ENCODE data around the gene GABRG3.

Gene GABRG3

DNA sequence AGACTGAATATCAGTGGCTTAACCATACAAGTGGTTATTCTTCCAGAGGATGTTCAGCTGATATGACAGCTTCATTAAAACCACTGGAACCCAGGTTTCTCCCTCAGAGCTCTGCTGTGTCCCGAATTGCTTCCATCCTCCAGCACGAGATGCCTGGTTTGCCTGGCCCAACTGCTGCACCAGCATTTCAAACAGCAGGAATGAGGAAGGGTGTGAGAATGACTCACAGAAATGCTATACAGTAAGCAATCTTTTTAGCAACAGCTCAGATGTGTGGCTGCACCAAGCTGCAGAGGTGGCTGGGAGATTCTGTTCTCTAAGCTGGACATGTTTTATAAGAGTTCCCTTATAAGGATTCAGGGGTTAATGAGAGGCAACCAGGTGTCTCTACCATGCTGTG, 271.0 kb downstream of the GABRG3 start:
- DNase-seq (ENCODE audit: low read depth, low spot score): no peak

DNA sequence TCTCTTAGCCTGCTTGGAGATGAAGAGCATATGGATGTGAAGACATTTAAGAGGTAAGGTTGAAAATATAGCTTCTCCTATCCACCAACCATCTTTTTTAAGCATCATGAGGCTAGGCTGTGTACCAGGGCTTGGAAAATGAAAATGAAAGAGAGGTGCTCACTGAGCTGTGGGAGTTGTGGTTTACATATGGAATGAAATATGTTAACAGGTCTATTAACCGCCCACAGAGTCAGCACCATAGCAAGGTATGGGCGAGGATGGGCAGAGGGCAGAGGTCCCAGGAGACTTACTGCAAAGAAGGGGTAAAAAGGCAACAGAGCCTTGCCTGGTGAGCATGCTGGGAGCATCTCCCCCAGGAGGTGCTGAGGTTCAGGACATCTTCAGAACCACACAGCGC, 273.1 kb downstream of the GABRG3 start:
- DNase-seq (ENCODE audit: low read depth, low spot score): no peak

DNA sequence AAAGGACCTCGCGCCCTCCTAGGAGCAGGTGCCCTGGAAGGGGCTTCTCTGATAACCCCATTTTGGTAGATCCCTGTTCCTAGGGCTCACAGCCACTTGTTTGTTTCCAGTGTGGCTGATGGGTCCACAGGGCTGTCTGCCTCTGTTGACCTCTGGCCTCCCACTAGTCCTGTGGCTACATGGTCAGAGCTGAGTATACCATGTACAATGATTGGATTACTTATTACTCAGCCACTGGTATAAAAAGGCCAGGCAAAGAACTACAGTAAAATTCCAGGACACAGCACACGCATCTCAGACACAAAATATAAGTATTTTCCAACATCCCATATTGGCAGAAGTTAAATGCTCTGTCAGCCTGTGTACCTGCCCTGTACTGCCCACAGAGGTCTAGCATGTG, 277.3 kb downstream of the GABRG3 start:
- DNase-seq (ENCODE audit: low read depth, low spot score): no peak

DNA sequence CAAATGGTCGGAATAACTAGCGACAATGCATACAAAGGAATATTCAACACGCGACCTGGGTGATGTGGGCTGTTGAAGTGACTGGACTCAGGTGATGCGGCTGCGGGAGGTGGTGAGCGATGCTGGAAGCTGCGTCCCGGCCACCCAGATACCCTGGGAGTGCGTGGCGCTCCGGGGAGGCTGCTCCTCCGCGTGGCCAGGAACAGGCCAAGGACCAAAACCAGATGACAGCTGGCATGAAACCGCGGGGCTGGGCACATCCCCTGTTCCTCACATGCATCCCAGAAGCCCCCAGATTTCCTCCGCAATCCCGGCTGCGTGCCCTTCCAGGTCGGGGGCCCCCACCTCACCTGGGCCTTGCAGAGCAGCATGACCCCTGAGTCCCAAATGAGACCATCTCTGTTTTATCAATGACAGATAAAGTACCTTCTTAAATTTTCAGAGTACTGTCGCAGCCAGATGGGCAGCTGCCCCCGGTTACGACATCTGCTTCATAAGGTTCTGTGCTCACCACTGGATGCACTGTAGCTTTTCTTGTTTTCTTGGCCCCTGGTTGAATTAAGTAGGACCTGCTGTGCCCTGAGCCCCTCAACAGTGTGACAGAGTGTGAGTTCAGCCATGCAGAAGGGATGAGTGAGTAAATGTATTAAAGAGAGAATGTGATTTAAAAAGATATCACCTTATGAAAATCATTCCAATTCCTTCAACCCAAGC, 278.2 kb downstream of the GABRG3 start:
- DNase-seq (ENCODE audit: low read depth, low spot score): no peak

DNA sequence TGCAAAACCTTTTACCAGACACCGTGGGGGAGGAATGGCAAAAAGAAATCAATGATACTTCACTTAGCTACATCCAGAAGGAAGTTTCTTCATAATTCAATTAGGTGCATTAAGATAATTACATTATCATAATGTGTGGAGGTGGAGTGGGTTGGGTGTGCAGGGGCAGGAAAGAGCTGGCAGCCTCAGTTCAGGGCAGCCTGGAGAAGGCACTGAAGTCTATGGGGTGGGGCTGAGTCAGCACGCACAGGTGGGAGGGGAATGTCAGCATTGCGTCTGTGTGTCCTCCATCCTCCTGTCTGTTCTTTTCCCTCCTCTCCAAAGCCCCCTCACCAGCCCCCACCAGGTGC, 278.8 kb downstream of the GABRG3 start:
- no peak for DNase-seq (ENCODE audit: low read depth, low spot score)

DNA sequence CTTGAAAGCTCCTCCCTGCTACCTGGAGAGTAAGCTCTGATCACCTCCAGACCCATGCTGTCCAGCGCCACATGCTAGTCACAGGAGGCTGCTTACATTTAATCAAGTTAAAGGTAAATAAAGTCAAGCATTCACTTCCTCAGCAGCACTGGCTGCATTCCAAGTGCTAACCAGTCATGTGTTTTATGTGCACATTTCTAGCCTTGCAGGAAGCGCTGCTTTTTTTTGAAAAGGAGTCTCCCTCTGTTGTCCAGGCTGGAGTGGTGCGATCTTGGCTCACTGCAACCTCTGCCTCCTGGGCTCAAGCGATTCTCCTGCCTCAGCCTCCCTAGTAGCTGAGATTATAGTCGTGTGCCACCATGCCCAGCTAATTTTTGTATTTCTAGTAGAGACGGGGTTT, 279.2 kb downstream of the GABRG3 start:
- no peak for DNase-seq (ENCODE audit: low read depth, low spot score)

DNA sequence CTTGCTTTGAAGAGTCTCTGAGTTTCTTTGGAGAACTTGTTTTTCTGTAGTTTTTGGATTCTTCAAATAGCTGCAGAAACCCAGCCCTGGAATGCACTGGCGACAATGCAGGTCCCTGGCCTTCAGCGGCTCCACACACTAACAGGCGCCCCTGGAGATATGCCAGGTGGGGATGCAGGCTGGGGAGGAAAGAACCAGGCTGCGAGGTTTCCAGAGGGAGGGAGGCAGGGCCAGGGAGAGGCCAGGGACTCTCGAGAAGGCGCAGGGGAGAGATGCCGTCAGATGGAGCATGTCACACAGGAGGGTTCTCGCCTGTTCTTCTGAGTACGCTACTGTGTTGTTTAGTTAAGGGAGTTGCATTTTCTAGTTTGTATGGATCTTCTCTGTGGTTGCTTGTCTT, 283.1 kb downstream of the GABRG3 start:
- DNase-seq (ENCODE audit: low read depth, low spot score): no peak

DNA sequence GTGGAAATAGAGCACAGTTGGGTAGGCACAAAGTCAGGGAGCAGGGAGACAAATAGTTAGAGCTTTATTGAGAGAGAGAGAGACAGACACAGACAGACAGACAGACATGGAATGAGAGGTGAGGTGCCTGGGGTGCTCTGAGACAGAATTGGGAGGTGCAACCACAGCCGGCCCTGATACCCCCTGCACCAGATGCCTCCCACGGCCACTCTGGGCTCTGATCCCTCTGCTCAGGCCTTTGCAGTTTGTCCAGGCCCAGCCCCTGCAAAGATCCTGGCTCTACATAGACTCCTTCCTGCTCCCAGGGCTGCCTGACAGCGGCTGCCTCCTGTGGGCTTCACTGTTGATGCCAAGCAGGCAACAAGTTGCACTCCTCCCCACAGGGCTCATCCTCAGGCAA, 283.8 kb downstream of the GABRG3 start:
- DNase-seq (ENCODE audit: low read depth, low spot score): no peak

DNA sequence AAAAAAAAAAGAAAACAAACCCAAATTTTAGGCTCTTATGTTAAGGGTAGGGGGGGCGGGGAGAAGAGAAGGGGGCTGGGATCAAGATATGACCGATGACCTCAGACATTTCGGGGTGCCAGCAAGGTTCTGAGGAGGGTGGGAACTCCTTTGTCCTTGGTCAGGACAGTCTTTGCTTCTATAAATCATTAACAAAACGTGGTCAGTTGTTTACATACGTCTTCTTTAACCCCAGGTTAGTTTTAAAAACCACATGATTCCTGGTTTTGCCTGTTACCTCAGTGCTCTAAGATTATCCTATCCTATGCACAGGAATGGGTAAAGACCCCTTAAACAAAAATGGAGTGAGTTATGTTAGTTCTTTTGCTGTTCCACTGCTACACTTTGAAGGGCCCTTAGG, 285.5 kb downstream of the GABRG3 start:
- no peak for DNase-seq (ENCODE audit: low read depth, low spot score)

DNA sequence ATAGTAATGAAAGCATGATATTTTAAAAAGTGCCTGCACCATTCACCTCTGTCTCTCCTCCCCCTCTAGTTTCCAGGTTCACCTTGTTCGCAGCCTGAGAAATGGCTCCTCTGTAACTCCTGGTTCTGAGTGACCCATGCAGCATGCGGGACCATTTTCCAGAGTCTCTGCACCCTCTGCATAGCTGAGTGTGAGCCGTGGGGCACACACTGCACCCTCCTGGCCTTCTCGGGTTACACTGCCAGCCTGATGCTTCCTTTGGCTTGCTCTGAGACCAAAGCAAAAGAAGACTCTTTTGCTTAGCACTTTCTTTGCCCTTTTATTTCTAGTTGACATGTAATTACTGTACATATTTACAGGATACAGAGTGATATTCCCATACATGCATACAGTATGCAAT, 287.3 kb downstream of the GABRG3 start:
- no peak for DNase-seq (ENCODE audit: low read depth, low spot score)

DNA sequence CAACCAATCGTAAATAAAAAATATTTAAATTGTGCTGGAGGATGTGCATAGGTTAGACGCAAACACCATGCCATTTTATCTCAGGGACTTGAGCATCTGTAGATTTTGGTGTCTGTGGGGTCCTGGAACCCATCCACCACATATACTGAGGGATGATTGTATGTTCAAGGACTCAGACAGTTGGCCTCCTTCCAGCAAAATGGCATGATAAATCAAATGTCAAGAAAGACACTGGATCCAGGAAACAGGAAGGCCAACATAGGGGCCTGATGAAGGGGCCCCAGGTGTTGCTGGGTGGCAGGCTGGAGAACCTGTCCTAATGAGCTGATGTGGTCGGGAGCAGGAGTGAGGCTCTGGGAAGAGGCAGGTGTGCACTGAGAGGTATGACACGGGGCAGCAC, 289.5 kb downstream of the GABRG3 start:
- DNase-seq (ENCODE audit: low read depth, low spot score): no peak

DNA sequence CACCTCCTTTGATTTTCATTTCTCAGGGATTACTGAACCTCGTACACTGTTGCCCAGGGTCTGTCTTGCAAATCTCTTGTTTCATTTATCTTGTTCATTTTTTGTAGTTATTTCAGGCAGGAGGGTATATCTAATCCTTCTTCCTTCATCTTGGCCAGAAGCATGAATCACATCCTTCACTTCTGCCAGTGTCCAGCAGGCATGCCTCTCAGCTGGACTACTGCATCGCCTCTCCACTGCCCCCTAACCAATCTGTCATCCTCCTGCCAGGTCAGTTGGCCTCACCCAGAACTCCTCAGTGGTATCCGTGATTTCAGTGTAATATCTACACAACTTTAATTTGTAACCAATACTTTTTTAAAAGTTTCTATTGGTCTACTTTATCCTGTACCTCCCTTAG, 297.9 kb downstream of the GABRG3 start:
- no peak for DNase-seq (ENCODE audit: low read depth, low spot score)

DNA sequence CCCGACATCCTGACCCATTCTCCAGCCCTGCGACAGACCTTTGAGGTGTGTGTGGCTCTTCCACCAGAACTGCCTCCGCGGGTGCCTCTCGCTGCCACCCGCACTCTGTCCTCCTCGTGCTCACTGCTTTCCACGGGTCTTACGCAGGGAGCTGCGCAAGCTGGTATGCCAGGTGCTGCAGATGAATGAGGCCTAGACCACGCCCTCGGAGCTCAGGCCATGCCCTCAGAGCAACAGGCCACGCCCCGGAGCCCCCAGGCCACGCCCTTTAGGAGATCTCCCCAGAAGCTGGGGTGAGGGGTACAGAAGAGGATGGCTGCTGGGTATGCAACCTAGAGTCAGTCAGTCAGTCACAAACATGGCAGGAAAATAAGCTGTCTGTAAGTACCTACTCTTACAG, 300.3 kb downstream of the GABRG3 start:
- DNase-seq (ENCODE audit: low read depth, low spot score): no peak

DNA sequence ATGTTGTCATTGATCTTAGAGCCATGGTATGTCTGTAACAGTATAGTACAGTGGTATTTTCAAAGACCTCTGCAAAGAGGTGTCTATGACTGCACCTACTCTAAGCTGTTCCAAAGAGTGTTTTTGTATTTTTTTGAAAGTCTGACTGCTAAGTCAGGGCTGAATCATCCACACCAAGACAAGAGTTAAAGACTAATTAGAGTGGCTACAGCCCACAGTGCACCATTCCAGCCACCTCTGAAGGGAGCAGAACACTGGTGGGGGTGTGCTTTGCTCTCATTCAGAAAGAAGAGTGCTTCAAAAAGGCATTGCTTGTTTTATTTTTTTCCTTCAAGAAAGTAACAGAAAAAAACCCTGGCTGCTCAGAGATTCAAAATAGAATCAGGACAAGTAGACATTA, 301.4 kb downstream of the GABRG3 start:
- no peak for DNase-seq (ENCODE audit: low read depth, low spot score)

DNA sequence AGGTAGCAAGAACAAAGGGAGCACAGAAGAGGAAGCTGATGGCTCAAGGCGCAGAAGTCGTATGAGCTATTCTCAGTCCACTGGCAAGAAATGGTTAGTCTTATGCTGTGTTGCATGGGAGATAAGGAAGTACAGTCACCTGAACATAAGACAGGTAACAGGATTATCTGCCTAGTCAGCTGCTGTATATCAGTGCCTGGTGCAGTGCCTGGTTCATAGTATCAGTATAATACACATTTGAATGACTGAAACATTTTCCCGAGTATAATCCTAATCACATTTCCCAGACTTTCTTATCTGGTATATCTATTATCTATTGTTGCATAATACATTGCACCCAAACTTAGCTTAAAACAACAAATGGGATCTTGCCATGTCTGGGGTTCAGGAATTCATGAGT, 302.5 kb downstream of the GABRG3 start:
- no peak for DNase-seq (ENCODE audit: low read depth, low spot score)

DNA sequence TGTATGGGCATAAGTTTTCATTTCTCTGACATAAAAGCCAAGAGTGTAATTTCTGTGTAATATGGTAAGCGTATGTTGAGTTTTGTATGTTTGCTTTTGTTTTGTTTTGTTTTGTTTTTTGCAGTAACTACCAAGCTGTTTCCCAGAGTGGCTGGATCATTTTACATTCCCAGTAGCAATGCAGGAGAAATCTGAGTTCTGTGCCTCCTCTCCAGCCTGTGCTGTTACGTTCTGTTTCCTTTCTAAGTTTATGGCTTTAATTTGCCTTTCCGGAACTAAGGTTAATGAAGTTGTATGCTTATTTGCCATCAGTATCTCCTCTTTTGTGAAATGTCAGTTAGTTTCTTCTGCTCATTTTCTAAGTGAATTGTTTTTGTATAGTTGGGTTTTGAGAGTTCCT, 307.8 kb downstream of the GABRG3 start:
- DNase-seq (ENCODE audit: low read depth, low spot score): no peak

DNA sequence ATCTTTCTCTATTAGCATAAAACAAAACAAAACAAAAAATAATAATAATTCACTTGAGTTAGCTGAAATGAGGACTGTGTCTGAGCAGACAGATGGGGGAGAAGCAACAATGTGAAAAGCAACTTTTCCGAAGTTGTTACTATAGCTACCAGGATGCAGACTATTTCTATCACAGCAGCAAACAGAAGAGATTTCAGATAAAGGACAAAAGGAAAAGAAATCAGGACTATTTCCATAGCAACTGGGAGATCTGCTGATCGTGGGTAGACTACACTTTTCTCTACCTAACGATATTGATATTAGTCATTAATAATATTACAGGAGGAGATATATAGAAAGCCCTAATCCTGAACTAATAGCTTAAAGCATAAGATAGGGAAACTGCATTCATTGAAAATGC, 321.7 kb downstream of the GABRG3 start:
- no peak for DNase-seq (ENCODE audit: low read depth, low spot score)

DNA sequence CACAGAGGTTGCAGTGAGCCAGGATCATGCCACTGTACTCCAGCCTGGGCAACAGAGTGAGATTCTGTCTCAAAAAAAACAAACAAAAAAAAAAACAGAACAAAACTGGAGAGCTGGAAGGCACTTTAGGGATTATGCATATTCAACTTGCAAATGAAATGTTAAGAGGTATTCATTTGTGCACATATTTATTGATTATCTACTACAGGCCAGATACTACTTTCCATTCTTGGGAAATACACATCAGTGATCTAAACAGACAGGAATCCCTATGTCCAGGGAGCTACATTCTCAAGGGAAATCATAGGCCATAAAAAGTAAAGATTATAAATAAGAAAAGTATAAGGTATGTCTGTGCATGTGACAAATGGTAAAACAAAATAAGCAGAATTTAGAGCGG, 322.6 kb downstream of the GABRG3 start:
- DNase-seq (ENCODE audit: low read depth, low spot score): no peak

DNA sequence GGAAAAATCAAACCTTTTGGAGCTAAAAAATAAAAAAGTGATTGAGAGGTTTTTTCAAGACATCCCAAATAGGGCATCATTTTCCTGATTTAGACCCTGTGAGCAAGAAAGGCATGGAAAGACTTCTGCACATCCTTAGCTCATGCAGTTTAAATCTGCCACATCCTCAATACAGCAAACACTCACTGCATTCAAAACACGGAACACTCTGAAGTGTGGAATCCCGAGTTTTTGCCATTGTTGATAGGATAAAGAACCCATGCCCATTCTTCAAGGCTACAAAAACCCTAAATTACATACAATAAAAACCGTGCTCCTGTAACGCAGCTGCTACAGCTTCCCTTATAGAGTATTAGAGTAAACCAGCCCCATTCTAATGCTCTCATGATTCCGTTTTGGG, 346.8 kb downstream of the GABRG3 start:
- no peak for DNase-seq (ENCODE audit: low read depth, low spot score)

DNA sequence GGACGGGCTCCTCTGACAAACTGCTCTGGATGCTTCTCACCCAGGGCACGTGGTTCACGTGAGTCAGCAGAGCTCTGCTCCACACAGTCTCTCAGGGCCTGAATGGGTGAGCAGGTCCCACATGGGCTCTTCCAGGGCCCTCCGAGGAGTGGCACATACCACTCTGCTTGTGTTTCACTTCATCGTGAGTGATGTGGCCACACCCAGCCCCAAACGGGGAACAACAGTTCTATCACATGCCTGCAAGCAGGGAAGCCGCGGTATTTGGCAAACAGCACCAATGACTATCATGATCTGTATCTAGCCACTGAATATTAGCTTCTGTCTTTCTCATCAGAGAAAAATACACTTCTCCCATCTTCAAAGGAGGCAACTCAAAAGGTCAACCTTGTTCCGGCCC, 352.8 kb downstream of the GABRG3 start:
- DNase-seq (ENCODE audit: low read depth, low spot score): no peak

DNA sequence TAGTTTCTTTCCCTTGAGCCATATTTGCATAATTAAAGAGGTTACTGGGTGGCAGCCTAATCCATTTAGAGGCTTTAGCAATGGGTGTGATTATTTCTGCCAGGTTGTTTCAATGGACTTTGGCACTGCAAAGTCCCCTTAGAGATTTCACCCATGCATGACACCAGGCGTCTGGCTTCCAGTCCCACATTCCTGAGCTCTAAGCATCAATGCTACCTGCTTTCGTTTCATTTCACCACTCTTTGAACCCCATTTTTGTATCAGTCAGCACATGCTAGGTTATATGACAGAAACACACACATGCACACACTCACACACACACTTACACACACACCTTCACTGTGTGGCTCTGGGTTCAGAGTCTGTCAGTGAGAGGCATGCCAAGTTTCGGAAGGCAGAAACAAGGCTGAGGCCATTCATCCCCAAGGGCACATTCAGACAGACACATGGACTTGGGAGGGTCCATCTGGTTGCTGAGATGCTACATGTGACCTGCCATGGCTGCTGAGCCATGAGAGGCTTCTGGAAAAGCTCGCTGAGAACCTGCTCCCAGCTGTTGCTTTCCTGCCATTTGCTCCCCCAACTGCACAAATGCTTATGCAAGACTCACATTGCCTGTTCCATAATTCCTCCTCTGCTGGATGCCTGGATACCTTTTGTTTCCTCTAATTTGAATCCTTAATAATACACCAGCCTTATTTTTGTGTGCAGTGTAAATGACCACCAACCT, 354.1 kb downstream of the GABRG3 start:
- no peak for DNase-seq (ENCODE audit: low read depth, low spot score)

DNA sequence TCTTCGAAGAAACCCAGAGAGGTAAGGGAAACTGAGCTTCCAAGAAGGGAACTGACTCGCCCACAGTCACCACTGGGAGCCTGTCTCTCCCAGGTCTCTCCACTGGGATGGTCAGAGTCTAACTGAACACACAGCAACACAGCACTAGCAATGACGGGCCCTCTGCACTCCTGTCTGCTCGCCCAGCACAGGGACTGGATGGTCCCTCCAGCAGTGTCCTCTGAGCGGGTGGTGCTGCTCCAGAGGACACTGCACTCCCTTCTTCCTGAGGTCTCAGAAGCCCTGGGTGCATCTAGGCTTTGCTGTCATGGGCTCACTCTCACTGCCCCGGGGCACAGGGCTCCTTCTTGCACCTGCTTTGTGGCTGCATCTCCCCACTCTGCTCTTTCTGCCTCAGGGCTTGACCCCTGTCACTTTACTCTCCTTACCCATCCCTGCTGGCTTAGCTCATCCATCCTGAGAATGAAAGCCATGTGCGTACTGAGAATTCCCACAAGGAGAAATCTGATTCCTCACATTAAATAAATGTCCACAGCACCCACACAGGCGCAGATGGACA, 356.6 kb downstream of the GABRG3 start:
- DNase-seq (ENCODE audit: low read depth, low spot score): no peak

DNA sequence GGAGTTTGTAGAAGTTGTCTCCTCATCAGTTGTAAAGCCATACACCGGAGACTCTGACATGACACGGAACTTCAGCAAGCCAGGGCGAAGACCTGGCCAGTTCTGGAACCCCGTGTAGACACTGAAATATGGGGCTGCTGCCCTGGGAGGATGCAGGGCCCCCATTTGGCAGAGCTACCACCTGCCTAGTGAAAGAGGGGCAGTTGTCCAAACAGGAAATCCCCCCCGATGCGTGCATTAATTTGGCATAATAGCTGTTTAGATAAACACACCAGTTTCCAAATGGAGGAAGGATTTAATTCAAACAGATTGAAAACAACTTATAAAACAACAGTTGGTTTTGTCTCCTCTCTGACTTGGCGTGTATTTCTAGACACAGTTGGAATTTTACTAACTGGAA, 357.2 kb downstream of the GABRG3 start:
- DNase-seq (ENCODE audit: low read depth, low spot score): no peak
